ENCODE data around the gene ZEB2.

GRCh38 chr2:144475044-144475443 is 44.9 kb downstream of the ZEB2 start:
- TF ChIP-seq MAFK (IDR thresholded peaks at IDR 0.05; ENCODE audit: partially characterized antibody) (no peak), HMGXB4 (CRISPR knock-in tag; IDR thresholded peaks at IDR 0.05; ENCODE audit: borderline replicate concordance) (no peak), CTCF (IDR thresholded peaks at IDR 0.05) (no peak), RCOR1 (IDR thresholded peaks at IDR 0.05; ENCODE audit: low read depth, low read length) (no peak), ZSCAN20 (CRISPR knock-in tag; IDR thresholded peaks at IDR 0.05) (no peak), NFE2L2 (conservative IDR thresholded peaks at IDR 0.05; ENCODE audit: low read length) (no peak), POLR2A (IDR thresholded peaks at IDR 0.05; ENCODE audit: low read length) (no peak), USF2 (IDR thresholded peaks at IDR 0.05) (no peak)
